Measurements from ENCODE around the gene OVCA2.

OVCA2 gene

DNA sequence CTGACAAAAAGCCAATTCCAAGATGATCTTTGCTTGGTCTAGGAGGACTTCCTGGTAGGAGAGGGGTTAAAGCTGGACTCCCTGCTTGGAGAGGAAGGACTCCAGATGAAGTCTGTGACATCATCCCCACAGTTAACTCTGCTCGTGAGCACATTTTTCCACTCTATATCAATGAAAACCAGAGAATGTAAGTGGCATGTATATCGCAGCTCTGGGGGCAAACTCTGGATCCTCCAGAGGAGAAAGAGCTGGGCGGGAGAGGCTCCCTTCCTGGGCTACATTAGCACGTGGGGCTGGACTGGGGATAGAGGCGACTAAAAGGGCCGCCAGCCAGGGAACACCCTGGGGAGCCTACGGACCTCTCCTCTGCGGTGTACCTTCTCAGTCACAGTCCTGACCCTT, 47.2 kb downstream of the OVCA2 start:
- DNase-seq: no peak

DNA sequence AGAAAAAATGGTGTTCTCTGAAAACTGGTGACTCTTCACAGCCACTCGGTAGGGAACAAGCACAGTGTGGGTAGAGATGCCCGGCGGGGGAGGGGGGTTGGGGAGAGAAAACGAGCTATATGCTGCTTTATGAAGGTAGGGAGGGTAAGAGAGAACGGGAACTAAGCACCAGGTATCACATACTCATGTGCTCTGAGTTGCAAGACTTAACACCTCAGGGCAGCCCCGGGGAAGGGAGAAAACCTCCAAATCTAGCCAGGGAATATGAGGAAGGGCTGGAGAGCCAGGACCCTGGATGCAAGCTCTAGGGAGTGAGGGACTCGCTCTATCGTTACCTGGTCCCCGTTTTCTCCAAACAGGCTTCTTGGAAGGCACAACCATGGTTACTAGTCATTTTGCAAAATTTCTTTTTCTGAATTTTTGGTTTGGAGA, 48.4 kb downstream of the OVCA2 start:
- DNase-seq: no peak

- DNase-seq: no peak
These were observed 49.1 kb downstream of the OVCA2 start for GRCh38 chr17:2090804-2091534.

DNA sequence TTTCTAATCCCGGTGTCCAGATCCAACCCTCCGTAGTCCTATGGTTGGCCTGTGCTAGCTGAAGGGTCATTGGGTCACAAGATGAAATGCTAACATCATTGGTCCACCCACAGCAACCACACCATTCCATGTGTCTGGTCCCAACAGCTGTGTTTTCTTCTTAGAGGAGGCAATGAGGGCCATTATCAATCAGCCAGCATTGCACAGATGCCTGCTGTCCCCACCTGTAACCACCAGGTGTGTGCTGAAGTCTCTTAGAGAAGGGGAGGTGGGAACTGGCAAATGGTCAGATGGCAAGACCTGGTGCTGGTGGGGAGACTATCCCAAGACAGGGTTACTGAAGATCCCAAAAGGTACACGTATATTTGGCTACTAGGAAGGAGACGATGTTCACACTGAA, 50.4 kb downstream of the OVCA2 start:
- DNase-seq: no peak

Measured in CD4-positive, alpha-beta T cell treated with Interferon gamma for 1 hour (primary cell).